Epithelial cell of proximal tubule (primary cell): ENCODE results near the gene ARHGAP5. TPM values are rescaled to one million over a fixed set of nuclear protein-coding genes. Genes with fewer than 3 reads are reported as not detected.

ENCODE experiments used
- DNase-seq: peaks from one replicate; pipeline ENCODE4 v3.0.0-alpha.2; 2011; ENCODE audit warnings: low read depth
- H3K4me3 ChIP-seq: 2 replicates; pipeline ENCODE4 v1.5.1; 2011; ENCODE audit warnings: low read depth, mild to moderate bottlenecking, low read length
- total RNA-seq: library from RNA; depleted of rRNA; stranded (reverse); fragments of >200 nt; gene quantifications from 2 replicates; pipeline ENCODE4 v1.2.3, GENCODE V29; 2015
- TF ChIP-seq, protein P1 (sequence below): conservative IDR thresholded peaks from 2 replicates; pipeline ENCODE4 v1.5.1; 2012; ENCODE audit warnings: low read depth, mild to moderate bottlenecking, low read length

ARHGAP5 gene
- total RNA-seq, 1 donor from 2014 or later = 45.7 TPM

DNA sequence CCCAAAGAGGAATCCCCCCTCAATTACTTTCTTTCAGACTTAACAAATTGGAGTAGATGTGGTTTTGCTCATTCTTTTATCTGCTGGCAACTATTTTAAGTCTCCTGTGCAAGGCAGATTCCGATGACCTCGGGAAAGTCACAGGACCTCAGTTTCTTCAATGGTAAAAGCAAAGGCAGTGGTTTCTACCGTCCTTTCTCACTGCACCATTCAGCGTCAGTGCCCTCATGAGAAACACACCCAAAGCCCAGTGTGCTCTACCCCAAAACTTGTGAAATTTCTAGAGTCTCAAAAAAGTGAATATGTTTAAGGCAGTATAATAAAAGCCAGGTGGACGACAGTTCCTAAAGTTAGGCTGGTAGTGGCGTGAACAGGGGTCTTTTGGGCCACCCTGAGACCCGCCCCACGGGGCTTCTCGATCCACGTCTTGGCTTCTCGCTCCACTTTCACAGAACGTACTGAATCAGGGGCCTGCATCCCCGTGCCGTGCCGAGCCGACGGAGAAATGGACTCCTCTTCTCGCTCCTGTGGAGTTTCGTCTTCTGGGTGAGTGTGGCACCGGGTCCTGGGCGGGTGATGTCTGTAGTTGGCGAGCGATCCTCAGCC is 1.3 kb upstream of the ARHGAP5 start:
- H3K4me3 ChIP-seq = peak overlapping the region; percentile 74
- no peak for DNase-seq

DNA sequence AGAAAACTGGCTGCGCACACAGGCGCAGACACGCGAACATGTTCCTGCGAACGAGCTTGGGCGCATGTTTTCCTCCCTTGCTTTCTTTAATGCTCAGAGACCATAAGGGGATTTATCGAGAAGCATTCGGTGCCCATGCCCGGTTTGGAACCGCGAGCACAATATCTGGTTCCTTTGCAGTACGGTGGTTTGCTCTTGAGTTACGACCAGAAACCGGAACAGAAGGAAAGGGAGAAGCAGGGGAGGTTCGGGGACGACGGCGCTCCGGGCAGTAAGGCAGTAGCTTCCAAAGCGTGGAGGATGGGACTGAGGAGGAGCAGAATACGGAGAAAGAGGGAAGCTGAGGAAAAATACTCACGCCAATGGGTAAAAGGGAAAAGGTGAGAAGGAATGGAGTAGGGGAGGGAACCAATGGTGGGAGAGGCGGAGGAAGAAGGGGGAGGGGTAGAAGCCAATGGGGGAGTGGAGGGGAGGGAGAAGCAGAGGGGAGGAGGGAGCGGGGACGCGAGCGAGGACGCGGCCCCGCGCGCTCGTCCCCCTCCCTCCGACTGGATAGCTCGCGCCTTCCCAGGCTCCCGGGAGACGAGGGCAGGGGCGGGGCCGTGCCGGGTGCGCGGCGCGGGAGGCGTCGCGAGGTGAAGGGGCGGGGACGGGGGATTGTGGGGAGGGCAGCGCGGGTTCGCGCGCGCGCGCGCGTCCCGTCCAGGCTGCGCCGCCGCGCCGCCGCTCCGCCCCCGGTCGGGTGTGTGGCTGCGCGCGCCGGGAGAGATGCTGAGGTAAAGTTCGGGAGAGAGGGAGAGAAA is 625 bp upstream of the ARHGAP5 start:
- H3K4me3 ChIP-seq = peak overlapping the region; percentile 86
- DNase-seq = peak; percentile 84
- TF ChIP-seq, protein P1, sequence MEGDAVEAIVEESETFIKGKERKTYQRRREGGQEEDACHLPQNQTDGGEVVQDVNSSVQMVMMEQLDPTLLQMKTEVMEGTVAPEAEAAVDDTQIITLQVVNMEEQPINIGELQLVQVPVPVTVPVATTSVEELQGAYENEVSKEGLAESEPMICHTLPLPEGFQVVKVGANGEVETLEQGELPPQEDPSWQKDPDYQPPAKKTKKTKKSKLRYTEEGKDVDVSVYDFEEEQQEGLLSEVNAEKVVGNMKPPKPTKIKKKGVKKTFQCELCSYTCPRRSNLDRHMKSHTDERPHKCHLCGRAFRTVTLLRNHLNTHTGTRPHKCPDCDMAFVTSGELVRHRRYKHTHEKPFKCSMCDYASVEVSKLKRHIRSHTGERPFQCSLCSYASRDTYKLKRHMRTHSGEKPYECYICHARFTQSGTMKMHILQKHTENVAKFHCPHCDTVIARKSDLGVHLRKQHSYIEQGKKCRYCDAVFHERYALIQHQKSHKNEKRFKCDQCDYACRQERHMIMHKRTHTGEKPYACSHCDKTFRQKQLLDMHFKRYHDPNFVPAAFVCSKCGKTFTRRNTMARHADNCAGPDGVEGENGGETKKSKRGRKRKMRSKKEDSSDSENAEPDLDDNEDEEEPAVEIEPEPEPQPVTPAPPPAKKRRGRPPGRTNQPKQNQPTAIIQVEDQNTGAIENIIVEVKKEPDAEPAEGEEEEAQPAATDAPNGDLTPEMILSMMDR = no peak

More for the DNA sequence above, 1.3 kb upstream of the ARHGAP5 start:
- TF ChIP-seq, protein P1 = no peak

DNA sequence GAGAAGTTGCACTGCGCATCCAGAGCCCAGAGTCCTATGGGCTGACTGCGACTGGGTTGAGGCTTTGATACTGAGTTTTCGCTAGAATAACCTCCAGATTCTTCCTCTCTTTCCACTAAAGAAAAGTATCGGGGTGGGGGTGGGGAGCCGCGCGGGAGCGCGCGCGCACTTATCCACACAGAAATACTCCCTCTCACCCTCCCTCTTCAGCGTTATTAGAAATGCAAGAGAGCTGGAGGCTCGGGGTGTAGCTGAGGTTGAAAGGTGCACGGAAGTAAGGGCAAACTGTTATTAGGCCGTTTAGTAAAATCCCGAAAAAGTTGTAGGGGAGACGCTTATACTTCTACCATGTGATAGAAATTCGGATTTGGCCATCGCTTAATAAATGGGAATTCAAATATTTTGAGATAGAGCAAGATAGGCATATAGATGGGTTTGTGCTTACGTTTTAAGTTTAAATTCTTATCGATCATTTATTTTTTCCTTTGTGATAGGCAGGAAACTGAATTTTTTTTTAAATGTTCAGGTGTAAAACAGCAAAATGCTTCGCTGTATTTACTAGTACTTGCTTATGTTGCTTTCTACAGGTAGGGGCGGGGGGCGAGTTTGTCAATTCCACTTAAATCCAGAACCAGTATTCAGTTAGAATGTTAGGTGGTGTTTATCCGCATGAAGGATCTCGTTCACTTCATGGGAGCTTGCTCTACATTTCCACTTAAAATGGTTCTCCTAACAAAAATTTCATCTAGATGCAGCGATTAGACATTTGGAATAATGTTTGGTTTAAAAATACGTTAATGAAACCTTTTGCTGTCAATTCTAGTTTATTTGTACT is 1.1 kb downstream of the ARHGAP5 start:
- TF ChIP-seq, protein P1 = no peak
- DNase-seq = no peak
- peak overlapping the region; percentile 86 for H3K4me3 ChIP-seq

DNA sequence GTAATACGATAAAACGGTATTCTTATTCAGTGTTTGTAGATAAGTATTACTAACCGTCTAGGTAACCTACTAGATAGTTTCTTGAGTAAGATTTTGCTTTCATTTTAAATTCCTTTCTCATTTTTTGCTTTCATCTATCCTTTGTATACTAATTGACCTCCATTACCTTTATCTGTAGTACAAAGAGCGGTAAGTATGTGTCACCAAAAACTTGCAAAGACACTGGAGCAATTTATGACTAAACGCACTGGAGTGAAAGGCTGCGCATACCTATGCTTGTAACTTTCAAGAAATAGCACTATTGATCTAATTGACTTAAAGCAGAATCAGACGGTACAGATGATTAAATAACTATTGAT is 1.7 kb downstream of the ARHGAP5 start:
- TF ChIP-seq, protein P1 = no peak
- peak overlapping the region; percentile 86 for H3K4me3 ChIP-seq
- no peak for DNase-seq

DNA sequence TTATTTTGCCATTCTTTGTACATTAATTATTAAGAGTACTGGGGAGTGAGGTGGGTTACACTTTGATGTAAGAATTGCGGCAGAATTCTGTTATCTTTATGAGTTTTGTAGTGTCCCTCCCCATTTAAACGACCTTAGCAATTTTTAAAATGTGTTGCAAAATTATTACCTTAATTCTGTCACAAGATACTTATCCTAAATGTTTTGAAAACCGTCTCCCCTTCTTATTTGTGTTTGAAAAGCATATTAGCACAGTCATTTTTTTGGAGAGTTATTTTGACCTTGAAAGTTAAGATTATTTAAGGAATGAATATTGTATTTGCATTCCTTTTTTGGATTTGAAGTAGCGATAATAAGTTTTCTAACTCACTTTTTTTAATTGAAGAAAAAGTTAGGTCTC is 2.2 kb downstream of the ARHGAP5 start:
- TF ChIP-seq, protein P1 = no peak
- peak overlapping the region; percentile 86 for H3K4me3 ChIP-seq
- DNase-seq = no peak

DNA sequence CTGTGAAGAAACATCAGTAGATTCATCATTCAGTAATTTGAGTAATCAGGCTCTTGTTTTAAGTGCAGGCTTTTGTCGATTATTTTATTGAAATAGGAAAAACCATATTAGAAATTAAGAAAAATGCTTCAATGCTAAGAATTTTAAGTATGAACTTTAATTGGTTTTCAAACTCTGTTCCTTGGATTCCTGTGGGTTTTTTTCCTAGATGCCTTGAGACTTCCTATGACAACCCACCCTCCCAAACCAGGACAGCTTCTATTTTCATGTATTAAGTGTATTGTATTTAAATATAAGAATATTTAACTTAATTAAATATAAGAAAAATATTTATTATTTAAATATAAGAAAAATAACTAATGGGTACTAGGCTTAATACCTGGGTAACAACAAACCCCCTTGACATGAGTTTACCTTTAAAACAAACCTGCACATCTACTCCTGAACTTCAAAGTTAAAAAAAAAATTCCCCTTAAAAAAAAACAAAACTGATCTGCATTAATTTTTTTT is 3.0 kb downstream of the ARHGAP5 start:
- no peak overlapping the region for H3K4me3 ChIP-seq
- no peak for DNase-seq
- TF ChIP-seq, protein P1 = no peak
